Calu3 (cell line): ENCODE results near the gene CCDC141. TPM values are rescaled to one million over a fixed set of nuclear protein-coding genes. Genes with fewer than 3 reads are reported as not detected.

ENCODE experiments used
- BruUV-seq: library from RNA; stranded (reverse); fragments of 400-500 nt; replicated peaks from 2 replicates; lab custom pipeline; 2021; lab: Mats Ljungman, UMichigan
- CTCF ChIA-PET: fragments of 300-600 bp; sonication (Branson Sonifier 250); formaldehyde crosslinking; loops from one replicate; lab custom pipeline; 2022; ENCODE audit warnings: antibody characterized with exemption; lab: Charles Lee
- DNase-seq: peaks from one replicate; pipeline ENCODE4 v3.0.0; 2022
- H3K27ac Mint-ChIP-seq: one replicate; pipeline ENCODE4 v1.8.0; 2022; ENCODE audit warnings: mixed read lengths; ENCODE audit not compliant: unreplicated experiment
- H3K27me3 Mint-ChIP-seq: one replicate; pipeline ENCODE4 v1.8.0; 2022; ENCODE audit warnings: mixed read lengths; ENCODE audit not compliant: unreplicated experiment
- H3K36me3 Mint-ChIP-seq: one replicate; pipeline ENCODE4 v1.8.0; 2022; ENCODE audit warnings: mild to moderate bottlenecking, moderate library complexity, mixed read lengths; ENCODE audit not compliant: insufficient read depth, unreplicated experiment
- H3K4me1 Mint-ChIP-seq: one replicate; pipeline ENCODE4 v1.8.0; 2022; ENCODE audit warnings: mild to moderate bottlenecking, low read depth, mixed read lengths; ENCODE audit not compliant: unreplicated experiment
- H3K4me3 Mint-ChIP-seq: one replicate; pipeline ENCODE4 v1.8.0; 2022; ENCODE audit warnings: mild to moderate bottlenecking, low read depth, moderate library complexity, mixed read lengths; ENCODE audit not compliant: unreplicated experiment
- H3K9me3 Mint-ChIP-seq: one replicate; pipeline ENCODE4 v1.8.0; 2022; ENCODE audit warnings: low read depth, mixed read lengths; ENCODE audit not compliant: unreplicated experiment
- CTCF ChIP-seq: fragments of 200-600 bp; IDR thresholded peaks from one replicate; pipeline ENCODE4 v1.8.0; 2022; ENCODE audit warnings: antibody characterized with exemption; ENCODE audit not compliant: unreplicated experiment
- intact Hi-C: fragments of 100-400 bp; cut with micrococcal nuclease; formaldehyde crosslinking; loops from one replicate; pipeline ENCODE4 v1.10.0; 2022; ENCODE audit not compliant: unreplicated experiment
- total RNA-seq: library from RNA; stranded (reverse); gene quantifications from 2 replicates; pipeline ENCODE4 v1.2.3, GENCODE V29; 2022

The CCDC141 gene
- total RNA-seq, 1 experiment from 2014 or later, result 0.07 TPM

GRCh38 chr2:179036353-179036905 is 13.5 kb downstream of the CCDC141 start:
- DNase-seq, result no peak
- no peaks in the 10 kb centered on the region for H3K36me3 Mint-ChIP-seq
- H3K27me3 Mint-ChIP-seq, result peaks cover 5% of the 10 kb centered on the region
- intact Hi-C loops, result no loop called here
- no peak overlapping the region for H3K4me3 Mint-ChIP-seq
- H3K27ac Mint-ChIP-seq, result no peak overlapping the region
- H3K9me3 Mint-ChIP-seq, result no peaks in the 10 kb centered on the region
- no TSS peak for BruUV-seq
- CTCF ChIA-PET, result no interaction called here
- peaks cover 10% of the 10 kb centered on the region for H3K4me1 Mint-ChIP-seq
- TF ChIP-seq CTCF, result no peak

DNA sequence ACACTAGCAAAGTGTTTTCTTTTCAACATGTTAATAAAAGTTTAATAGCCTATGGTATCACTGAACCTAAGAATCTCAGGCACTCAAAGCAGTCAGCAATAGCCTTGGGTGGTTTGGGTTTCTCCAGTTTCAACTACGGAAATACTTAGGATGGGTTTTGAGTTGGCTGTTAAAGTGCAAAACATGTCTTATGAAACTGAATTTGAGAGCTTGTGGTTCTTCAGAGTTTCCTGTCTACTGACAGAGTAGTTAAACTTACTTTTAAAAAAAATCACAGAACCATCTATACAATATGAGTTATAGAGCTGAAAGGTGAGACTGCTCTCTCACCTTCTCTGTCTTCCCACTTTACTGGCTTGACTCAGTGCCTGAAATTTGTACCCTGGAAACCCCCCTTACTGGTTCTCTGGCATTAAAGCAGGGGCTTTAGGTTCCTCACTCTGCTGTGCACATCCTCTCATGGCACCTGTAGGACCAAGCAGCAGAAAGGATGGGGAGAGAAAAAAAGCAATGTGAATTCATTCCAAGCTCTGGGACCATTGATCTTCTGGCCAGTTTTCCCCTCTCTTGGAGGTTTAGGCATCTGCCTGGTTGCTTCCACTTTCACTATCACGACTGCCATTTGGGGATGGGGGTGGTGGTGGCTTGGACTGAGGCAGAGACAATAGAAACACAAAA is 18.1 kb downstream of the CCDC141 start:
- intact Hi-C loops, result no loop called here
- Mint-ChIP-seq H3K4me1 (peaks cover 8% of the 10 kb centered on the region), H3K36me3 (no peaks in the 10 kb centered on the region), H3K27me3 (no peaks in the 10 kb centered on the region), H3K9me3 (peaks cover 9% of the 10 kb centered on the region), H3K4me3 (no peak overlapping the region), H3K27ac (no peak overlapping the region)
- no peak for TF ChIP-seq CTCF
- no peak for DNase-seq
- CTCF ChIA-PET, result no interaction called here
- no TSS peak for BruUV-seq

DNA sequence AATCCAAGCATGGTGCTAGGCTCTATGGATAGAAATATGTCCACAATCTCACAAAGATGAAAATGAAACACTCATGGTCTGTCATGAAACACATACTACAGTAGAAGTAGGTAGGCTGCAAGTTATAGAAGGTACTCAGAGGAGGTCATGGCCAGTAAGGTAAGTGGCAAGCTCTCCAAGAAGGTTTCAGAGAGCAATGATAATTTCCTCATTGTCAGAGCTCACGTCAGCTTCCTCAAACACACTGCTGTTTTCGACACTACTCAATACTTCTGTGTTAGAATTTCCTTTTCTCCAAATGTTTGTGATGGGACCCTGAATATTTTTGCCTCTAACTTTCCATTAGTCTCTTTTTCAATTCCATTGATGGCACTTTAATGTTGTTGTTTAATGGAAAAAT is 25.5 kb downstream of the CCDC141 start:
- no peak for DNase-seq
- Mint-ChIP-seq H3K4me3 (no peak overlapping the region), H3K27me3 (no peaks in the 10 kb centered on the region), H3K4me1 (no peaks in the 10 kb centered on the region), H3K9me3 (peaks cover 12% of the 10 kb centered on the region), H3K36me3 (no peaks in the 10 kb centered on the region), H3K27ac (no peak overlapping the region)
- no peak for TF ChIP-seq CTCF
- CTCF ChIA-PET, result no interaction called here
- BruUV-seq, result no TSS peak
- intact Hi-C loops, result no loop called here

DNA sequence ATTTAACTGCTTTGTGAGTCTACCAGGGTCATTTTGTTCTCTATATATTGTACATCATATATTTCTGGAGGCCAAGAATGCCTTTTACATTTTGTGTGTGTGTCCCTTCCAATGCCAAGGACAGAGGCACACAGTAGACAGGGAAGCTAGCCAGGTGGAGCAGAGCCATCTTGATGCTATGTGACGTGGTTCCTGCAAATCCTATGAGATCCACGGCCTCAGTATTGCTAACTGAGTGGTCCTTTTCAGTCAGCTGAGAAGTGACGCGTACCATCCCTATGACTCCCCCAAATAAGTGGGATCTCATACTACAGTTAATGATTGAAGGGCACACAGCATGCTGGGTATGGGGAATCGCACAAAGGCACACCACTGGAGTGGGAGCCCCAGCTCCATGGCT is 27.3 kb downstream of the CCDC141 start:
- Mint-ChIP-seq H3K9me3 (peaks cover 5% of the 10 kb centered on the region), H3K27ac (no peak overlapping the region), H3K4me3 (no peak overlapping the region), H3K4me1 (no peaks in the 10 kb centered on the region), H3K36me3 (no peaks in the 10 kb centered on the region), H3K27me3 (no peaks in the 10 kb centered on the region)
- no peak for TF ChIP-seq CTCF
- no peak for DNase-seq
- intact Hi-C loops, result no loop called here
- CTCF ChIA-PET, result no interaction called here
- BruUV-seq, result no TSS peak
